GM23338 (cell line): Measurements from ENCODE around the gene LACRT. TPM values are rescaled to one million over a fixed set of nuclear protein-coding genes. Genes with fewer than 3 reads are reported as not detected.
"Not testable (repeated sequence)": the region's sequence is repeated elsewhere in the genome, so short reads cannot be mapped to it uniquely, and the experiment has no call there.

Experiments
- ATAC-seq: fragments of 200-7000 bp; cut with Tn5 transposase; 3 replicates; pipeline ENCODE4 v1.9.1; 2020
- DNase-seq: peaks from one replicate; pipeline ENCODE4 v3.0.0-alpha.2; 2015; ENCODE audit warnings: low spot score
- H2AFZ ChIP-seq: fragments of 200-600 bp; sonication (generic); 2 replicates; pipeline ENCODE4 v1.8.0; 2016; ENCODE audit warnings: antibody characterized with exemption, mild to moderate bottlenecking, moderate library complexity
- H3F3A ChIP-seq: fragments of 200-600 bp; sonication (generic); replicated peaks from 2 replicates; pipeline ENCODE4 v1.8.0; 2017; ENCODE audit warnings: antibody characterized with exemption, mixed run types, low read depth
- H3K27ac ChIP-seq: fragments of 200-600 bp; sonication (generic); 2 replicates; pipeline ENCODE4 v1.6.1; 2016; ENCODE audit warnings: low read depth
- H3K27me3 ChIP-seq: fragments of 200-600 bp; sonication (generic); 2 replicates; pipeline ENCODE4 v1.8.0; 2016; ENCODE audit warnings: mild to moderate bottlenecking, mixed run types, moderate library complexity; ENCODE audit not compliant: insufficient read depth
- H3K36me3 ChIP-seq: fragments of 200-600 bp; sonication (generic); 2 replicates; pipeline ENCODE4 v1.8.0; 2016; ENCODE audit warnings: mild to moderate bottlenecking; ENCODE audit not compliant: insufficient read depth
- H3K4me1 ChIP-seq: fragments of 200-600 bp; sonication (generic); 2 replicates; pipeline ENCODE4 v1.8.0; 2016; ENCODE audit warnings: mild to moderate bottlenecking, moderate library complexity; ENCODE audit not compliant: insufficient read depth
- H3K4me2 ChIP-seq: fragments of 200-600 bp; sonication (generic); 2 replicates; pipeline ENCODE4 v1.7.1; 2017; ENCODE audit warnings: mixed run types
- H3K4me3 ChIP-seq: fragments of 200-600 bp; sonication (generic); 2 replicates; pipeline ENCODE4 v1.6.1; 2016; ENCODE audit warnings: mixed run types
- H3K79me2 ChIP-seq: fragments of 200-600 bp; sonication (generic); replicated peaks from 2 replicates; pipeline ENCODE4 v1.8.0; 2017; ENCODE audit warnings: mild to moderate bottlenecking; ENCODE audit not compliant: insufficient read depth
- H3K9me2 ChIP-seq: fragments of 200-600 bp; sonication (generic); 2 replicates; pipeline ENCODE4 v1.8.0; 2017; ENCODE audit not compliant: insufficient read depth
- H4K20me1 ChIP-seq: fragments of 200-600 bp; sonication (generic); replicated peaks from 2 replicates; pipeline ENCODE4 v1.8.0; 2017; ENCODE audit warnings: mild to moderate bottlenecking; ENCODE audit not compliant: insufficient read depth
- H3K27ac Mint-ChIP-seq: 2 replicates; pipeline ENCODE4 v1.8.0; 2020; ENCODE audit warnings: inconsistent platforms, mild to moderate bottlenecking, moderate library complexity, mixed read lengths
- H3K27me3 Mint-ChIP-seq: 3 replicates; pipeline ENCODE4 v1.8.0; 2022; ENCODE audit warnings: low read depth, mild to moderate bottlenecking, moderate library complexity, mixed read lengths, inconsistent platforms; ENCODE audit not compliant: insufficient read depth, poor library complexity
- H3K36me3 Mint-ChIP-seq: 3 replicates; pipeline ENCODE4 v1.8.0; 2021; ENCODE audit warnings: low read depth, mild to moderate bottlenecking, inconsistent platforms, moderate library complexity, mixed read lengths
- H3K4me1 Mint-ChIP-seq: 3 replicates; pipeline ENCODE4 v1.8.0; 2020; ENCODE audit warnings: mild to moderate bottlenecking, inconsistent platforms, mixed read lengths
- H3K4me3 Mint-ChIP-seq: 3 replicates; pipeline ENCODE4 v1.8.0; 2021; ENCODE audit warnings: moderate library complexity, mild to moderate bottlenecking, inconsistent platforms, mixed read lengths
- H3K9me3 Mint-ChIP-seq: 3 replicates; pipeline ENCODE4 v1.8.0; 2020; ENCODE audit warnings: moderate library complexity, mild to moderate bottlenecking, inconsistent platforms, mixed read lengths
- CREB1 ChIP-seq: fragments of 250-450 bp; sonication (Bioruptor Pico); IDR thresholded peaks from 2 replicates; pipeline ENCODE4 v1.5.0; 2020; ENCODE audit warnings: low read depth, mild to moderate bottlenecking, moderate library complexity
- EZH2 ChIP-seq: fragments of 200-600 bp; sonication (generic); IDR thresholded peaks from one replicate; pipeline ENCODE4 v1.8.0; 2017; ENCODE audit warnings: antibody characterized with exemption, mild to moderate bottlenecking, low read depth; ENCODE audit not compliant: unreplicated experiment
- EZH2phosphoT487 ChIP-seq: fragments of 200-600 bp; sonication (generic); IDR thresholded peaks from one replicate; pipeline ENCODE4 v1.8.1; 2018; ENCODE audit warnings: antibody characterized with exemption; ENCODE audit not compliant: unreplicated experiment
- JUNB ChIP-seq: IDR thresholded peaks from one replicate; pipeline ENCODE4 v1.6.1; 2016; ENCODE audit warnings: antibody characterized with exemption; ENCODE audit not compliant: unreplicated experiment
- NANOG ChIP-seq: IDR thresholded peaks from 2 replicates; pipeline ENCODE4 v1.6.1; 2016; ENCODE audit warnings: antibody characterized with exemption, borderline replicate concordance
- POLR2AphosphoS5 ChIP-seq: IDR thresholded peaks from 2 replicates; pipeline ENCODE4 v1.6.1; 2016; ENCODE audit warnings: antibody characterized with exemption, low read depth
- STAT1 ChIP-seq: IDR thresholded peaks from one replicate; pipeline ENCODE4 v1.6.1; 2016; ENCODE audit warnings: antibody characterized with exemption; ENCODE audit not compliant: unreplicated experiment
- ZNF114 ChIP-seq: fragments of 250-450 bp; sonication (Bioruptor Pico); IDR thresholded peaks from 2 replicates; pipeline ENCODE4 v1.5.0; 2020; ENCODE audit warnings: mild to moderate bottlenecking, moderate library complexity
- ZNF331 ChIP-seq: fragments of 250-450 bp; sonication (Bioruptor Pico); IDR thresholded peaks from 2 replicates; pipeline ENCODE4 v1.5.0; 2020; ENCODE audit warnings: low read depth, mild to moderate bottlenecking, moderate library complexity
- polyA plus RNA-seq: library from polyadenylated mRNA; unstranded; fragments of >200 nt; fragmentation: Nextera tagmentation; extraction: Ambion mirVana; gene quantifications from 2 replicates; pipeline ENCODE4 v1.2.1, GENCODE V29; 2016
- total RNA-seq: library from RNA; depleted of rRNA; stranded (reverse); fragments of >200 nt; shearing (Covaris generic); gene quantifications from 2 replicates; pipeline ENCODE4 v1.2.3, GENCODE V29; 2014
- TF ChIP-seq, protein P1 (sequence below): IDR thresholded peaks from 2 replicates; pipeline ENCODE4 v1.6.1; 2016; ENCODE audit warnings: antibody characterized with exemption
- TF ChIP-seq, protein P2 (sequence below): IDR thresholded peaks from one replicate; pipeline ENCODE4 v1.6.1; 2018; ENCODE audit warnings: antibody characterized with exemption; ENCODE audit not compliant: unreplicated experiment
- TF ChIP-seq, protein P3 (sequence below), 2 experiments: fragments of 200-600 bp in 1 of 2; sonication (generic) in 1 of 2; conservative IDR thresholded peaks; 2 replicates each; pipeline versions ENCODE4 v1.5.1 to v1.6.1; 2016 to 2017; ENCODE audit warnings: antibody characterized with exemption in 2 of 2, low read depth in 2 of 2, mild to moderate bottlenecking in 2 of 2, moderate library complexity in 1 of 2

LACRT gene
- total and polyA plus RNA-seq, 2 experiments from 2014 or later = not detected

DNA sequence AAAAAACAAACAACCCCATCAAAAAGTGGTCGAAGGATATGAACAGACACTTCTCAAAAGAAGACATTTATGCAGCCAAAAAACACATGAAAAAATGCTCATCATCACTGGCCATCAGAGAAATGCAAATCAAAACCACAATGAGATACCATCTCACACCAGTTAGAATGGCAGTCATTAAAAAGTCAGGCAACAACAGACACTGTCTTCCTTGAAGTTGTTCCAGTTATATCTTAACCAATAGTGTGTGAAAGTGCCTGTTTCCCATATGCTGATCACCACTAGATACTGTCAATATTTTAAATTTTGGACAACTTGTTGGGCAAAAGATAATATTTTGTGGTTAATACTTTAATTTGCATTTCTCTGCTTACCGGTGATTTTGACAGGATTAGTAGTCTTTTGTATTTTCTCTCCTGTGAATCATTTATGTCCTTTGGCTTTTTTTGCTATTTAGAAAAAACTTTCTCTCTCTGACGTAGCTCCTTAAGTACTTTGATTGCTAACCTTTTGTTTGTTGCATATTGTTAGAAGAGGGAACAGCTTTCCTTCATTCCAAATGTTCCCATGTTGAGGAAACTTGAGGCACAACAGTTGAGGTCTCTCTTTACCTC is 30.4 kb upstream of the LACRT start:
- H3K4me1 ChIP-seq, H3F3A ChIP-seq, H3K9me3 Mint-ChIP-seq, H3K4me3 Mint-ChIP-seq, H3K4me2 ChIP-seq, H2AFZ ChIP-seq, H4K20me1 ChIP-seq, H3K27ac ChIP-seq, H3K36me3 ChIP-seq, ATAC-seq, H3K4me1 Mint-ChIP-seq, H3K4me3 ChIP-seq, H3K36me3 Mint-ChIP-seq, DNase-seq, H3K9me2 ChIP-seq, H3K79me2 ChIP-seq, H3K27ac Mint-ChIP-seq, H3K27me3 Mint-ChIP-seq, H3K27me3 ChIP-seq: not testable (repeated sequence)

DNA sequence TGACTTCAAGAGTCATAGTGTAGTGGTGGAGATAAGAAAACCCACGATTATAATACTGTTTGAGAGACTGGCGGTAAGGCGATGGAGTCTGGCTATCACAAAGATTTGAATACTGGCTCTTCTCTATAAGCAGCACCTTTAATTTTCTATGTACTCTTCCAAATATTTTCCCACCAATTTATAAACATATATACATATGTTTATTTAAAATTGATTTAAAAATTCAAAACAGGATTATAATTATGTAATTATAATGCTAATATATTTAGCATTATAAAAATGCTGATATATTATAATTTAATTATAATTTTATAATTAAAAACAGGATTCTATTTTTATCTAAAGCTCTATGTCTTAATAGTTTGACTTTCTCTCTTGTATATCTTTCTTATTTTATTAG is 28.9 kb upstream of the LACRT start:
- Mint-ChIP-seq H3K4me3 (no peak overlapping the region), H3K27ac (no peak overlapping the region), H3K4me1 (peaks cover under 1% of the 10 kb centered on the region; the same call in 2 of the 3 replicates), H3K9me3 (no peaks in the 10 kb centered on the region), H3K36me3 (no peaks in the 10 kb centered on the region), H3K27me3 (peaks cover 3% of the 10 kb centered on the region)
- TF ChIP-seq CREB1 (CRISPR knock-in tag) (no peak), JUNB (no peak), EZH2 (no peak), ZNF331 (no peak), ZNF114 (no peak), NANOG (no peak), STAT1 (no peak), POLR2AphosphoS5 (no peak)
- TF ChIP-seq, protein P1, sequence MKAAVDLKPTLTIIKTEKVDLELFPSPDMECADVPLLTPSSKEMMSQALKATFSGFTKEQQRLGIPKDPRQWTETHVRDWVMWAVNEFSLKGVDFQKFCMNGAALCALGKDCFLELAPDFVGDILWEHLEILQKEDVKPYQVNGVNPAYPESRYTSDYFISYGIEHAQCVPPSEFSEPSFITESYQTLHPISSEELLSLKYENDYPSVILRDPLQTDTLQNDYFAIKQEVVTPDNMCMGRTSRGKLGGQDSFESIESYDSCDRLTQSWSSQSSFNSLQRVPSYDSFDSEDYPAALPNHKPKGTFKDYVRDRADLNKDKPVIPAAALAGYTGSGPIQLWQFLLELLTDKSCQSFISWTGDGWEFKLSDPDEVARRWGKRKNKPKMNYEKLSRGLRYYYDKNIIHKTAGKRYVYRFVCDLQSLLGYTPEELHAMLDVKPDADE = no peak
- H3K4me2 ChIP-seq = no peak overlapping the region
- no peak overlapping the region for H3K27ac ChIP-seq
- ATAC-seq = no peak
- no peaks in the 10 kb centered on the region for H3K4me1 ChIP-seq
- 0 out of 2 replicates have a peak, but pooled peaks cover 5% of the 10 kb centered on the region for H3K9me2 ChIP-seq
- no peak overlapping the region for H3K4me3 ChIP-seq
- H3K36me3 ChIP-seq = no peaks in the 10 kb centered on the region
- no peak for DNase-seq
- no peaks in the 10 kb centered on the region for H3K79me2 ChIP-seq
- no peaks in the 10 kb centered on the region for H4K20me1 ChIP-seq
- H3K27me3 ChIP-seq = no peaks in the 10 kb centered on the region
- no peaks in the 10 kb centered on the region for H3F3A ChIP-seq
- no peak overlapping the region for H2AFZ ChIP-seq

DNA sequence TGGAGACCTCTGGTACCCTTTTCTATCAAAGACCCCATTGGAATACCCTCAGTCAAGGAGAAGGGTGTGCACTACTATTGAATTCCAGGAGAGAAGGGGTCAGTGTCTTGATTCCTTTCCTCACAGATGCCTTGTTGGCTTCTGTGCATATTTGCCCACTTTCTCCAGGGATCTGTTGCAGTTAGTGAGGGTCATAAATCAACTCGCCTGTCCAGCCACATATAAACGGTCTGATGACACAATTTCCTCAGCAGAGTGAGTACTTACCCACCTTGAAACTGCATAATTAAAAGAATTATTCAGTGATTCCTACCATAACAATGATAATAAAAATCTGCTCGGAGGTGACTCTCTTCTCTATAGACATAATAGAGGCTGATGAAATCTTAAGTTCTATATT is 27.3 kb upstream of the LACRT start:
- peaks cover 5% of the 10 kb centered on the region; the same call in 2 of the 3 replicates for H3K4me1 Mint-ChIP-seq
- Histone ChIP-seq H3K9me2 (0 out of 2 replicates have a peak, but pooled peaks cover 5% of the 10 kb centered on the region), H3F3A (no peaks in the 10 kb centered on the region), H3K27ac (no peak overlapping the region), H4K20me1 (no peaks in the 10 kb centered on the region), H3K4me3 (no peak overlapping the region), H3K27me3 (no peaks in the 10 kb centered on the region), H3K36me3 (no peaks in the 10 kb centered on the region), H3K79me2 (no peaks in the 10 kb centered on the region), H3K4me1 (no peaks in the 10 kb centered on the region), H3K4me2 (no peak overlapping the region), H2AFZ (peak overlapping the region; percentile 28; the same call in 1 of the 2 replicates)
- H3K27me3 Mint-ChIP-seq = peaks cover 5% of the 10 kb centered on the region
- H3K27ac Mint-ChIP-seq = no peak overlapping the region
- no peaks in the 10 kb centered on the region; the same call in 2 of the 3 replicates for H3K9me3 Mint-ChIP-seq
- ATAC-seq = no peak
- no peaks in the 10 kb centered on the region for H3K36me3 Mint-ChIP-seq
- H3K4me3 Mint-ChIP-seq = no peak overlapping the region
- DNase-seq = no peak
- no peak for TF ChIP-seq NANOG
- TF ChIP-seq STAT1 = no peak
- TF ChIP-seq ZNF331 = no peak
- TF ChIP-seq, protein P2, sequence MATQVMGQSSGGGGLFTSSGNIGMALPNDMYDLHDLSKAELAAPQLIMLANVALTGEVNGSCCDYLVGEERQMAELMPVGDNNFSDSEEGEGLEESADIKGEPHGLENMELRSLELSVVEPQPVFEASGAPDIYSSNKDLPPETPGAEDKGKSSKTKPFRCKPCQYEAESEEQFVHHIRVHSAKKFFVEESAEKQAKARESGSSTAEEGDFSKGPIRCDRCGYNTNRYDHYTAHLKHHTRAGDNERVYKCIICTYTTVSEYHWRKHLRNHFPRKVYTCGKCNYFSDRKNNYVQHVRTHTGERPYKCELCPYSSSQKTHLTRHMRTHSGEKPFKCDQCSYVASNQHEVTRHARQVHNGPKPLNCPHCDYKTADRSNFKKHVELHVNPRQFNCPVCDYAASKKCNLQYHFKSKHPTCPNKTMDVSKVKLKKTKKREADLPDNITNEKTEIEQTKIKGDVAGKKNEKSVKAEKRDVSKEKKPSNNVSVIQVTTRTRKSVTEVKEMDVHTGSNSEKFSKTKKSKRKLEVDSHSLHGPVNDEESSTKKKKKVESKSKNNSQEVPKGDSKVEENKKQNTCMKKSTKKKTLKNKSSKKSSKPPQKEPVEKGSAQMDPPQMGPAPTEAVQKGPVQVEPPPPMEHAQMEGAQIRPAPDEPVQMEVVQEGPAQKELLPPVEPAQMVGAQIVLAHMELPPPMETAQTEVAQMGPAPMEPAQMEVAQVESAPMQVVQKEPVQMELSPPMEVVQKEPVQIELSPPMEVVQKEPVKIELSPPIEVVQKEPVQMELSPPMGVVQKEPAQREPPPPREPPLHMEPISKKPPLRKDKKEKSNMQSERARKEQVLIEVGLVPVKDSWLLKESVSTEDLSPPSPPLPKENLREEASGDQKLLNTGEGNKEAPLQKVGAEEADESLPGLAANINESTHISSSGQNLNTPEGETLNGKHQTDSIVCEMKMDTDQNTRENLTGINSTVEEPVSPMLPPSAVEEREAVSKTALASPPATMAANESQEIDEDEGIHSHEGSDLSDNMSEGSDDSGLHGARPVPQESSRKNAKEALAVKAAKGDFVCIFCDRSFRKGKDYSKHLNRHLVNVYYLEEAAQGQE = no peak
- TF ChIP-seq ZNF114 = no peak
- TF ChIP-seq, protein P3, sequence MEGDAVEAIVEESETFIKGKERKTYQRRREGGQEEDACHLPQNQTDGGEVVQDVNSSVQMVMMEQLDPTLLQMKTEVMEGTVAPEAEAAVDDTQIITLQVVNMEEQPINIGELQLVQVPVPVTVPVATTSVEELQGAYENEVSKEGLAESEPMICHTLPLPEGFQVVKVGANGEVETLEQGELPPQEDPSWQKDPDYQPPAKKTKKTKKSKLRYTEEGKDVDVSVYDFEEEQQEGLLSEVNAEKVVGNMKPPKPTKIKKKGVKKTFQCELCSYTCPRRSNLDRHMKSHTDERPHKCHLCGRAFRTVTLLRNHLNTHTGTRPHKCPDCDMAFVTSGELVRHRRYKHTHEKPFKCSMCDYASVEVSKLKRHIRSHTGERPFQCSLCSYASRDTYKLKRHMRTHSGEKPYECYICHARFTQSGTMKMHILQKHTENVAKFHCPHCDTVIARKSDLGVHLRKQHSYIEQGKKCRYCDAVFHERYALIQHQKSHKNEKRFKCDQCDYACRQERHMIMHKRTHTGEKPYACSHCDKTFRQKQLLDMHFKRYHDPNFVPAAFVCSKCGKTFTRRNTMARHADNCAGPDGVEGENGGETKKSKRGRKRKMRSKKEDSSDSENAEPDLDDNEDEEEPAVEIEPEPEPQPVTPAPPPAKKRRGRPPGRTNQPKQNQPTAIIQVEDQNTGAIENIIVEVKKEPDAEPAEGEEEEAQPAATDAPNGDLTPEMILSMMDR (conservative IDR thresholded peaks at IDR 0.05; ENCODE audit: low read depth in 2 of 2) = no peak
- TF ChIP-seq, protein P1 = no peak
- no peak for TF ChIP-seq EZH2phosphoT487
- TF ChIP-seq JUNB = no peak
